ENCODE results near the gene RAPGEF4.

The RAPGEF4 gene

DNA sequence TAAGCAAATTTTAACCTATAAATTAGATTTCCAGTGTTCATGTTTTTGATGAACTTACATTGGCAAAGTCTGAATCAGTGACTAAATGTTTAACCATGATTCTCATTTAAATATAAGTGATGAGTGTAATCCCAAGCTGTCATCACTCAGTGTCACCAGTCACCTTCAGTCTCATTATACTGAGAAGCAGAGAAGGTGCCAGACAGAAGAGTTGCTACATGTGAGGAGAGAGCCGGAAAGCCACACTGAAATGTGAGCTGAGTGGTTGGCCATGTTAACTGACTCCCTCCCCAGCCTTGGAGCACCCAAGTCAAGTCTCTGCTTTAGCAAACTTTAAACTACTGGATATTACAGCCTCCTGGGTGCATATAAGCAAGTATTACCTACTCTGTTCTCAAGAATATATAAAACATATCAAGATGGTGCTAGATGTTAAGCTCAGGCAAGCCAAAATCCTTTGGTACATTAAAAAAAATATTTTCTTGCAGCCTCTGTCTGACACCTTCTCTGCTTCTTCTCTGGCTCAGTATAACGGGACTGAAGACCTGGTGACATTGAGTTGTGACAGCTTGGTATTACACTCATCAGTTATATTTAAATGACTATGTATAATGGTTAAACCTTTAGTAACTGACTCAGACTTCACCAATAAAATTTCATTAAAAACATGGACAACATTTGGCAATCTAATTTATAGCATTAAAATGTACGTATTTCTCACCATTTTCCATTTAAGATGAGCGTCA lies 264.2 kb downstream of the RAPGEF4 start:
- peaks cover 14% of the 10 kb centered on the region for H3K27me3 ChIP-seq (ENCODE audit: control insufficient read depth, low read length)
- no peak overlapping the region for H3K4me3 ChIP-seq (ENCODE audit: low read length)
- H3K9me2 ChIP-seq (replicated peaks; ENCODE audit: control insufficient read depth, low read length): no peaks in the 10 kb centered on the region
- no peak overlapping the region for H3K4me2 ChIP-seq (ENCODE audit: low read length)
- TF ChIP-seq EZH2phosphoT487 (IDR thresholded peaks at IDR 0.05; ENCODE audit: borderline replicate concordance, low read length): no peak
- TF ChIP-seq, protein P1, sequence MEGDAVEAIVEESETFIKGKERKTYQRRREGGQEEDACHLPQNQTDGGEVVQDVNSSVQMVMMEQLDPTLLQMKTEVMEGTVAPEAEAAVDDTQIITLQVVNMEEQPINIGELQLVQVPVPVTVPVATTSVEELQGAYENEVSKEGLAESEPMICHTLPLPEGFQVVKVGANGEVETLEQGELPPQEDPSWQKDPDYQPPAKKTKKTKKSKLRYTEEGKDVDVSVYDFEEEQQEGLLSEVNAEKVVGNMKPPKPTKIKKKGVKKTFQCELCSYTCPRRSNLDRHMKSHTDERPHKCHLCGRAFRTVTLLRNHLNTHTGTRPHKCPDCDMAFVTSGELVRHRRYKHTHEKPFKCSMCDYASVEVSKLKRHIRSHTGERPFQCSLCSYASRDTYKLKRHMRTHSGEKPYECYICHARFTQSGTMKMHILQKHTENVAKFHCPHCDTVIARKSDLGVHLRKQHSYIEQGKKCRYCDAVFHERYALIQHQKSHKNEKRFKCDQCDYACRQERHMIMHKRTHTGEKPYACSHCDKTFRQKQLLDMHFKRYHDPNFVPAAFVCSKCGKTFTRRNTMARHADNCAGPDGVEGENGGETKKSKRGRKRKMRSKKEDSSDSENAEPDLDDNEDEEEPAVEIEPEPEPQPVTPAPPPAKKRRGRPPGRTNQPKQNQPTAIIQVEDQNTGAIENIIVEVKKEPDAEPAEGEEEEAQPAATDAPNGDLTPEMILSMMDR (IDR thresholded peaks at IDR 0.05; ENCODE audit: low read depth, low read length, poor library complexity, severe bottlenecking): no peak
- H3K4me1 ChIP-seq (ENCODE audit: control insufficient read depth, low read length): no peaks in the 10 kb centered on the region
- no peaks in the 10 kb centered on the region for H3K36me3 ChIP-seq (ENCODE audit: control insufficient read depth, low read length)
- no peaks in the 10 kb centered on the region for H3F3A ChIP-seq (ENCODE audit: control insufficient read depth, insufficient read depth)
- H4K20me1 ChIP-seq (ENCODE audit: control insufficient read depth, insufficient read depth, low read depth, low read length): no peaks in the 10 kb centered on the region
- H3K27ac ChIP-seq (ENCODE audit: low read depth, low read length): no peak overlapping the region
- H3K9me3 ChIP-seq (ENCODE audit: control insufficient read depth, insufficient read depth, low read length): no peaks in the 10 kb centered on the region
- no peaks in the 10 kb centered on the region for H3K79me2 ChIP-seq (ENCODE audit: control insufficient read depth, low read length)

DNA sequence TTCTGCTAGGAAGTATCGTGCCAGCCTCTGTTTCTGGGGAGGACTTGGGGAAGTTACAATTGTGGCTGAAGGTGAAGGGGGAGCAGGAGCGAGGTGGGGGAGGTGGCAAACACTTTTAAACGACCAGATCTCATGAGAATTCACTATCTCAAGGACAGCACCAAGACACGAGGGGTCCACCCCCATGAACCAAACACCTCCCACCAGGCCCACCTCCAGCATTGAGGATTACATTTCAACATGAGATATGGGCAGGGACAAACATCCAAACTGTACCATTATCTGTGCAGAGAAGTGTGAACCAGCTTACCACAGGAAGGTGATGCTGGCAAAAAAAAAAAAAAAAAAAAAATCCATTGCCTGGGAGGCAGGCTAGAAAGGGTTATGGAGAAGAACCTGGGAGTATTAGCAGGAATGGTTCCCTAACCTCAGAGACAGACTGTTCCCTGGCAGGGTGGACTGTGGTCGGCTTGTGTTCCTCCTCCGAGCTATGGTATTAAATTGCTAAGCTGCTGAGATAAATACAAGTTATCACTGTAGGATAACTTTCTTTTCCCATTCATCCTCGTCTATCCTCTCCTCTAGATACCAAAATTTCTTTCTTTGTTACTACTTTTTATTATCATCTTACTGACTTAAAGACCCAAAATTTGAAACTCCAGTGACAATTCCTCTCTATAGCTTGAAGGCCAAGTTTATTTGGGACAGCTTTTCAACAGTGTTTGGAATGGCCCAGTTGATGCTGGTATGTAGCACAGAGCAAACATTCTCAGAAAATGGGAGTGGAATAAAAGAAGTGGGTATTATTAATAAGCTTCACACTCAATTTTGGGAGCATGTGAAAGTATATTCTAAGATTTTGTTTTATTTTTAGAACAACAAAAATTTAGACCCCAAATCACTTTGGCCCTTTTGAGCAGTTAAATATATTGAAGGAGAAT lies 266.3 kb downstream of the RAPGEF4 start:
- Histone ChIP-seq H3K4me2 (ENCODE audit: low read length) (no peak overlapping the region), H3K27me3 (ENCODE audit: control insufficient read depth, low read length) (peaks cover 12% of the 10 kb centered on the region), H3K4me3 (ENCODE audit: low read length) (no peak overlapping the region), H3K9me3 (ENCODE audit: control insufficient read depth, insufficient read depth, low read length) (no peaks in the 10 kb centered on the region), H3K79me2 (ENCODE audit: control insufficient read depth, low read length) (no peaks in the 10 kb centered on the region), H3K4me1 (ENCODE audit: control insufficient read depth, low read length) (no peaks in the 10 kb centered on the region), H3K27ac (ENCODE audit: low read depth, low read length) (no peak overlapping the region), H3F3A (ENCODE audit: control insufficient read depth, insufficient read depth) (no peaks in the 10 kb centered on the region), H3K9me2 (replicated peaks; ENCODE audit: control insufficient read depth, low read length) (no peaks in the 10 kb centered on the region), H4K20me1 (ENCODE audit: control insufficient read depth, insufficient read depth, low read depth, low read length) (no peaks in the 10 kb centered on the region), H3K36me3 (ENCODE audit: control insufficient read depth, low read length) (no peaks in the 10 kb centered on the region)
- TF ChIP-seq, protein P1 (IDR thresholded peaks at IDR 0.05; ENCODE audit: low read depth, low read length, poor library complexity, severe bottlenecking): no peak
- TF ChIP-seq EZH2phosphoT487 (IDR thresholded peaks at IDR 0.05; ENCODE audit: borderline replicate concordance, low read length): no peak

DNA sequence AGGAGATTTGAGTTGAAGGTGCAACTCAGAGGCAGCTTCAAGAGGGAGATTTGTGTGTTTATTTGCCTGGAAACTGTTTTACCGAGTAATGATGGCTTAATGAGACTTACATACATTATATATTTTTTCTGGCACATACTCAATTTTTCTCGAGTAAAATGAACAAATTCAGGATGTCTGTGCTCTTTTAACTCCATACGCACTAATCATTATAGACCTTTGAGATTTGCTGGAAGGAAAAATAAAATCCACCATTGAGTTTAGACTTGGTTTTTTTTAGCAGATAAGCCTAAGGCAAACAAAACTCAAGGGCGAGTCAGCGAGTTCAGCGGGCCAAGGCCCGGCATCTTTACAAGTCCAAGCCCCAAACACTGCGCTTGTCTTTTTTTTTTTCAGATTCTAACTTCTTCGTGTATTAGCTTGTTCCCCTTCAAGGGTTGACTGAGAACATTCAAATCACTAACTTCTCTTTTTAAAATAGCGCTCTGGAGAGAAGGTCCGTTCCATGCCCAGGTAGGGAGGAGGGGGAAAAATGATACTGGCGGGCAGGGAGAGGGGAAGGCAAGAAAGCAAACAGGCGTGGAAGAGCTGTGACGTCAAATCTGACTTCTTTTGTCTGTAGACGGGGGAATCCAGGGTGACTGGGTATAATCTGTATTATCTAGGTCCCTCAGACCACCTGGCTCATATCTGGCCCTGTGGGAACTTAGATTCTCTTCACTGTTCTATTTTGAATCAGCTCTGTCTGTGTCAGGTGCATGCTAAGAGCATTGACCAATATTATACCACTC lies 267.3 kb downstream of the RAPGEF4 start:
- Histone ChIP-seq H3K4me2 (ENCODE audit: low read length) (no peak overlapping the region), H3K4me1 (ENCODE audit: control insufficient read depth, low read length) (no peaks in the 10 kb centered on the region), H3K4me3 (ENCODE audit: low read length) (no peak overlapping the region), H3K9me3 (ENCODE audit: control insufficient read depth, insufficient read depth, low read length) (no peaks in the 10 kb centered on the region), H3K27ac (ENCODE audit: low read depth, low read length) (no peak overlapping the region), H3K9me2 (replicated peaks; ENCODE audit: control insufficient read depth, low read length) (no peaks in the 10 kb centered on the region), H4K20me1 (ENCODE audit: control insufficient read depth, insufficient read depth, low read depth, low read length) (no peaks in the 10 kb centered on the region), H3K27me3 (ENCODE audit: control insufficient read depth, low read length) (peaks cover 12% of the 10 kb centered on the region), H3K79me2 (ENCODE audit: control insufficient read depth, low read length) (no peaks in the 10 kb centered on the region), H3K36me3 (ENCODE audit: control insufficient read depth, low read length) (no peaks in the 10 kb centered on the region), H3F3A (ENCODE audit: control insufficient read depth, insufficient read depth) (no peaks in the 10 kb centered on the region)
- TF ChIP-seq EZH2phosphoT487 (IDR thresholded peaks at IDR 0.05; ENCODE audit: borderline replicate concordance, low read length): no peak
- TF ChIP-seq, protein P1 (IDR thresholded peaks at IDR 0.05; ENCODE audit: low read depth, low read length, poor library complexity, severe bottlenecking): no peak
